Right cardiac atrium (tissue), 5 donors: ENCODE results near the gene RIN3. TPM values are rescaled to one million over a fixed set of nuclear protein-coding genes. Genes with fewer than 3 reads are reported as not detected.
A peak's percentile ranks its signal among the peaks of the same experiment; 100 is the strongest.

Experiments used
- ATAC-seq, 2 donors: fragments of 200-7000 bp; cut with Tn5 transposase; one replicate each; pipeline versions ENCODE4 v1.8.0 to v1.9.1; 2020; ENCODE audit warnings: moderate library complexity in 2 of 2, mild to moderate bottlenecking in 1 of 2
- DNase-seq, 3 donors: peaks; one replicate each; pipeline ENCODE4 v3.0.0-alpha.2; 2020
- H3K27ac ChIP-seq: one replicate; pipeline ENCODE4 v1.5.1; 2013; ENCODE audit warnings: mild to moderate bottlenecking, low read length, control low read depth, moderate library complexity
- H3K27me3 ChIP-seq: one replicate; pipeline ENCODE4 v1.6.1; 2013; ENCODE audit not compliant: control insufficient read depth, insufficient read depth
- H3K4me1 ChIP-seq: one replicate; pipeline ENCODE4 v1.6.1; 2013; ENCODE audit warnings: low read length; ENCODE audit not compliant: control insufficient read depth, insufficient read depth
- H3K4me3 ChIP-seq: one replicate; pipeline ENCODE4 v1.5.1; 2013; ENCODE audit warnings: low read length, control low read depth
- H3K9me3 ChIP-seq: one replicate; pipeline ENCODE4 v1.6.1; 2013; ENCODE audit warnings: low read length; ENCODE audit not compliant: control insufficient read depth
- WGBS: extraction: QIAGEN DNeasy Blood & Tissue Kit; methylation state at CpG from one replicate; pipeline ENCODE4 v1.1.7; 2013; 5-methylcytosine and 5-hydroxymethylcytosine counted together
- intact Hi-C, 4 donors: fragments of 100-400 bp; cut with DNase I; formaldehyde crosslinking; loops; one replicate each; pipeline versions ENCODE4 v1.11.0 to v1.14.0; 2022 to 2023
- polyA plus RNA-seq: library from polyadenylated mRNA; stranded (reverse); fragments of 200-250 nt; gene quantifications from one replicate; pipeline ENCODE4 v1.2.3, GENCODE V29; 2013
- total RNA-seq, 4 donors: library from RNA; stranded (reverse); fragmentation: NEBNext Ultra II Directional; extraction: Animal tissue kit (Norgen Biotek cat#: 25700); gene quantifications; one replicate each; pipeline ENCODE4 v1.2.1, GENCODE V29; 2021
- donor health status: healthy with polysubstance abuse.
- donor health status: DM: no; HTN: yes; CAD: no.
- donor health status: DM: no; HTN: no; CAD: no.
- donor health status: DM: no; HTN: yes; CAD: no; lungs with severe emphysema.
- donor health status: DM: yes; HTN: yes; CAD: no.

Gene RIN3
- total and polyA plus RNA-seq, 5 donors = 7.5 to 15.2 (median 14.2) TPM

DNA sequence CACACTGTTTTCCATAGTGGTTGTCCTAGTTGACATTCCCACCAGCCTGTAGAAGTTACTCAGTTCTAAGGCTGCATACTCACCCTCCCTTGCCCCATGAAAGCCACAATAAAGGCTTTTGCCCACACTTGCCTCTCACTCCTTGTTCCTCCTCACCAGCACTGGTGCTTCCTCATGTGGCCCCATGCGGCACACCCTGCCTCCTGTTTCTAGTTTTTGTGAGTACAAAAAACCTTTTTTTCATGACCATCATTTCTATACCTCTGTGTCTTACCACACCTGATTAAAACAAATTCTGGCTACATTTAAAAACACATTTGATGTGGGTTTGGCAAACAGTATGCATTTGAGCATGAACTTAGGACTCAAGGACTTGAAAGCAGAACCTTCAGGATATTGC lies 40.7 kb upstream of the RIN3 start:
- Histone ChIP-seq H3K27ac (no peak overlapping the region), H3K4me1 (no peaks in the 10 kb centered on the region), H3K9me3 (no peaks in the 10 kb centered on the region), H3K4me3 (no peak overlapping the region), H3K27me3 (no peaks in the 10 kb centered on the region)
- DNase-seq = no peak
- ATAC-seq = no peak
- 87% methylated on average over 1 of the region's 1 CpG for WGBS
- intact Hi-C loops = no loop called here

DNA sequence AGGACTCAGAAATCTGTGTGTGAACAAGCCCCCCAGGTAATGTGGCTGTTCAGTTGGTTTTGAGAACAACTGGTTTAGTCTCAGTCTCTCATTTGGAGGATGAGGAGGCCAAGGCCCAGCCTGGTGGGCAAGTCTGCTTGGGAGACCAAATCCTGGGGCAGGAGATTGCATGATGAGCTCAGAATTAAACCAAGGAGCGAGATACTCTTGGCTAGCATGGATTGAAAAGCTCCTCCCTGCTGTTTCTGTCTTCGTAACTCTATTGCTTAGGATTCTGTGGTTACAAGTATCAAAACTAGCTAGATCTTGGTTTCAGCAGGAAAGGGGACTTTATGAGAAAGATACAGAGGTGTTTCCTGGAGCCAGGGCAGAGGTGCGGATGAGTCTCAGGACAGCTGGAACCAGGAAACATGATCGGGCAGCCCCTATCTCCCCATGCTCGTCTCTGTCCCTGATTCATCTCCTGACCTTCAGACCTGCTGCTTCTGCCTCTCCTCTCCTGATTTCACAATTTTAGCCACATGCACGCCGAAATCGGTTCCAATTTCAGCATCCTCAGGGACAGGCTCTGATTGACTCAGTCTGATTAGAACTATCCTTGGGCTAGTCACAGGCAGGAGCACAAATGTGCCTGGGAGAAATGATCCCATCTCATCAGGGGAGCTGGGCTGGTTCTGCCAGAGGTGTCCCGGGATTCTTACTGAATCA lies 40.2 kb upstream of the RIN3 start:
- no peaks in the 10 kb centered on the region for H3K27me3 ChIP-seq
- H3K9me3 ChIP-seq = no peaks in the 10 kb centered on the region
- ATAC-seq (peak; percentile 56 to 58), DNase-seq (peak in 2 of 3 donors; percentile 51 to 54)
- no peaks in the 10 kb centered on the region for H3K4me1 ChIP-seq
- intact Hi-C loops = no loop called here
- H3K27ac ChIP-seq = peak overlapping the region; percentile 9
- WGBS = 46% methylated on average over 9 of the region's 9 CpGs
- no peak overlapping the region for H3K4me3 ChIP-seq

DNA sequence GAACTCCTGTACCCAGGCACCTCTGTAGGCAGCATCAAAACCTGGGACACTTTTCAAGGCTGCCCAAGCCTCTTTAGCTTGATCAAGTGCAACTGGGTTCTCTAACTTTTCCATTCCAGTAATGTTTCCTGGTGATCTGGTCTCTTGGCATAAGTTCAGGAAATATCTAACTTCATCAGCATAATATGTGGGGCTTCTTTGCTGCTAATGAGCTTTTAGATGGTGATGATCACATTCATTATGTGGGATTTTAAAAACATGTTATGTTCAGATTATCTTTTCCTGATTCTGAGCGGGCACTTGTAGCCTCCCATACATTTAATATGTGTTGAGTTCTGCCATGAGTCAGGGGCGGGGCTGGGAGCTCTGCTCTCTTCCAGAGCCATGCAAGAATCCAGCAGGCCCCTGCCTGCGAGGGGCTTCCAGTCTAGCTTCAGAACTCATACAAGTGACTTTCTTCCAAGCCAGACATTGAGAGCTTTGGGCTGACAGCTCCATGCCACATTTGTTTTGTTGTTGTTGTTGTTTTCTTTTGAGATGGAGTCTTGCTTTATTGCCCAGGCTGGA lies 39.5 kb upstream of the RIN3 start:
- WGBS = 85% methylated on average over 3 of the region's 3 CpGs

DNA sequence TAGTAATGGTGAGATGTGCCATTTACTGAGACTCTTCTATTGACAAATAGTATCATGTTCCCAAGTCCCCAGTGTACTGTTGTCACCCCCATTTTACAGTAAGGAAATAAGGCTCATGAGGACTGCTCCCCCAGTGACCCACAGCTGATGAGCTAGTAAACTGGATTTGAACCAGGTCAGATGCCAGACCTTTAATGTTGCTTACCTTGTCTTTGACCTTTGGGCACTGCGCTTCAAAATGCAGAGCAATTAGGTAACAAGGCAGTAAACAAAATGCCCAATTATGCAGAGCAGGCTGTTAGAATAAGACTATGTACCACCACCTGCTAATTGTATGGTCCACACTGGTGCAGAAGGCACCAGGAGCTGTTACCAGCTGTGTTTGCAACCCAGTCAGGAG lies 38.5 kb upstream of the RIN3 start:
- Histone ChIP-seq H3K27me3 (no peaks in the 10 kb centered on the region), H3K4me3 (no peak overlapping the region), H3K9me3 (no peaks in the 10 kb centered on the region), H3K4me1 (no peaks in the 10 kb centered on the region), H3K27ac (no peak overlapping the region)
- intact Hi-C loops = no loop called here
- ATAC-seq = no peak
- WGBS = 98% methylated on average over 1 of the region's 1 CpG
- DNase-seq = no peak

More for the DNA sequence above, 39.5 kb upstream of the RIN3 start:
- no peaks in the 10 kb centered on the region for H3K9me3 ChIP-seq
- no peak overlapping the region for H3K4me3 ChIP-seq
- DNase-seq (no peak), ATAC-seq (no peak)
- intact Hi-C loops = no loop called here
- H3K27ac ChIP-seq = no peak overlapping the region
- no peaks in the 10 kb centered on the region for H3K4me1 ChIP-seq
- H3K27me3 ChIP-seq = no peaks in the 10 kb centered on the region

DNA sequence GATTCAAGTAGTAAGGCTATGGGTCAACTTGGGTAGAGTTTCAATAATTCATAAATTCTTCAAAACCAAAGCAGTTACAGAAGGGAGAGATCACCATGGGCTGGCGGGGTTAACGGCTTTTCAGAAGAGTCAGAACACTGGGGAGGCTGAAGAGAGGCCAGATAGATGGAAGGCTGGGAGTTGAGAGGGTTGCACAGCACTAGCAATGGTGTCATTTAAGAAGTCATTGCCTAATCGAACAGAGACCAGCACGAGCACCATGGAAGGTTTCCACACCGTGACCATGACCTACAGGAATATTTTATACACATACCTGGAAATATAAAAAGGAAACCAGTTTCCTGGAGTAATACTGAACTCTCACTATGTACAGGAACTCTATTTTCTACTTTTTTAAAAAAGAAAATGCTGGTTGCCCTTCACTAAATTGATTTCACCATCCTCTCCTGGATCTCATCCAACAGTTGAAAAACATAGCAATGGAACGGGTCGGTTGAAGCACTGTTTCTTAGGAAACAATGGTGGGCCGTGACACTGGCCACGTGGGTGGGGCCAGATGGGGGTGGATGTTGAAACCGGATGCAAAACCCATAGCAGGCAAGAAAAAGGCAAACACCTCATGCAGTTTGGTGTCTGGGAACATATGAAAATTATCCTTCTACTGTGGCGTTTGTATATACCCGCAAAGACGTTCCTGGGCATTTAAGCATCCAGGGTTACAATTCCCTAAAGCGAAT lies 38.0 kb upstream of the RIN3 start:
- 62% methylated on average over 14 of the region's 14 CpGs for WGBS
- Histone ChIP-seq H3K27ac (no peak overlapping the region), H3K9me3 (no peaks in the 10 kb centered on the region), H3K4me1 (no peaks in the 10 kb centered on the region), H3K4me3 (no peak overlapping the region), H3K27me3 (no peaks in the 10 kb centered on the region)
- ATAC-seq (peak; percentile 86 to 93), DNase-seq (peak; percentile 78 to 86 (median 85))
- intact Hi-C loops = no loop called here

DNA sequence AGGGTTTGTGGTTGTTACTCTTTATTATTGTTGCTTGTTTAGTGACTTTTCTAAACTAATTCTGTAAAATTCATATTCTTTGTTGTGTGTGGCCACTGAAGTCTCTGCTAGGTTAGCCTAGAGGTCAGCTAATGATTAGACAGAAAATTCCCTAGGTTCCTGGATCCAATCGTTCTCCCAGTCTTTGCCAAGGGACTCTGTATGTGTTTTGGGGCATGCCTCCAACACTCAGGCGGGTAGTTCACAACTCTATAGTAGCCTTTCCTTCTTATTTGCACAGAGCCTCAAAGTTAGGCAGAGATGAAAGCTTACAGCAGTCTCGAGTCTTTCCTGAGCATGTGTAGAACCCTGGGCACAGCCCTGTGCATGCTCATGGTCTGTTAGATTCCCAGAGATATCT lies 32.7 kb upstream of the RIN3 start:
- intact Hi-C loops = no loop called here

DNA sequence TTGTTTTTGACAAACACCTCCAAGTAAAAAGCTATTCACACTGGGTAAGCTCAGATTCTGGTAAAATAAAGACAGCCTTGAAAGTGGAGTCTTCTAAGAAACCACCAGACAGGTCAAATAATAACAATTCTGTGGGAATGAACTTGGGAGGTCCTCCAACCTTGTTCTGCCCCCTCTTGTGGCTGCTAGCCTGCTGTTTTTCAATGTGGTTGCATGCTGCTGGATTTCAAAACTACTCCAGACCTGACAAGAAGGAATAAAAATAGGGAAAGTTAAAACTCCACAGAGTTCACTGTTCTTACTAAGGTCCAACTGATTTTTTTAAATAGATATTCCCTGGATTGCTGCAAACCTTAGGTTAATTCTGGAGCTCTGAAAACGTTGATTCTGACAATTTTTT lies 32.2 kb upstream of the RIN3 start:
- Histone ChIP-seq H3K4me1 (no peaks in the 10 kb centered on the region), H3K27ac (no peak overlapping the region), H3K9me3 (no peaks in the 10 kb centered on the region), H3K4me3 (no peak overlapping the region), H3K27me3 (no peaks in the 10 kb centered on the region)
- intact Hi-C loops = no loop called here
- DNase-seq (no peak), ATAC-seq (no peak)
- 33% methylated on average over 1 of the region's 1 CpG for WGBS

More for the DNA sequence above, 32.7 kb upstream of the RIN3 start:
- Histone ChIP-seq H3K9me3 (no peaks in the 10 kb centered on the region), H3K4me1 (no peaks in the 10 kb centered on the region), H3K27me3 (no peaks in the 10 kb centered on the region), H3K27ac (no peak overlapping the region), H3K4me3 (no peak overlapping the region)
- ATAC-seq (no peak), DNase-seq (no peak)
- WGBS = 71% methylated on average over 3 of the region's 3 CpGs

DNA sequence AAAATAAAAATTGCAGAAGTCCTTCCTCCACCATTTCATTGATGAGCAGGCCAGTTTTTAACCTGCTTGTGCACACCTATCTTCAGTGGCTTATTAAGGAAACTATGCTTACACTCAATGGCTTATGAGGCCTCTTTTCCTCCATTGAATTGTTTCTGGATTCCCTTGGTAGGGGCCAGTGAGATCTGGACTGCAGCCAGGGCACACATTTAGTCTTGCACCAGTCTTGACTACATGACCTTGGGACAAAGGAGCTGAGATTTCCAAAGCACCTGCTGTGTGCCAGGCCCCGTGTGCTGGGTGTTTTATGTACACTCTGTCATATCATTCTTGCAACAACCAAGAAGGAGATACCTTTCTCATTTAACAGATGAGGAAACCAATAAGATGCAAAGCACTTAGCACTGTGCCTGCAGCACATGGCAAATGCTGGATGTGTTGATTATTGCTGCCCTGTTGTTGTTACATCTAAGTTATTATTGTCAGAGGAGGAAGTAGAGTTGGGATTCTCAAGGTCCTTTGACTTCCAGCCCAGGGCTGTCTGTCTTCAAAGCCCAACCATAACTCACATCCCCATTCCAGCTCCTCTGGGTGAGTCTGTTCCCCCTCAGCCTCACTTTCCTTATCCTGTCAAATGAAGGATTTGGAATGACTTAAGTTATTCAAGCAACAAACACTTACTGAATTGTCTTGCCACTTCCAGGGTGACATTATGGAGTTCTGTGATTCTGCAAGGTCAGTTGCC lies 31.6 kb upstream of the RIN3 start:
- DNase-seq = no peak
- ATAC-seq = no peak
- no peaks in the 10 kb centered on the region for H3K4me1 ChIP-seq
- no peak overlapping the region for H3K4me3 ChIP-seq
- no peak overlapping the region for H3K27ac ChIP-seq
- no peaks in the 10 kb centered on the region for H3K27me3 ChIP-seq
- 48% methylated on average over 1 of the region's 1 CpG for WGBS
- H3K9me3 ChIP-seq = no peaks in the 10 kb centered on the region
- intact Hi-C loops = no loop called here

DNA sequence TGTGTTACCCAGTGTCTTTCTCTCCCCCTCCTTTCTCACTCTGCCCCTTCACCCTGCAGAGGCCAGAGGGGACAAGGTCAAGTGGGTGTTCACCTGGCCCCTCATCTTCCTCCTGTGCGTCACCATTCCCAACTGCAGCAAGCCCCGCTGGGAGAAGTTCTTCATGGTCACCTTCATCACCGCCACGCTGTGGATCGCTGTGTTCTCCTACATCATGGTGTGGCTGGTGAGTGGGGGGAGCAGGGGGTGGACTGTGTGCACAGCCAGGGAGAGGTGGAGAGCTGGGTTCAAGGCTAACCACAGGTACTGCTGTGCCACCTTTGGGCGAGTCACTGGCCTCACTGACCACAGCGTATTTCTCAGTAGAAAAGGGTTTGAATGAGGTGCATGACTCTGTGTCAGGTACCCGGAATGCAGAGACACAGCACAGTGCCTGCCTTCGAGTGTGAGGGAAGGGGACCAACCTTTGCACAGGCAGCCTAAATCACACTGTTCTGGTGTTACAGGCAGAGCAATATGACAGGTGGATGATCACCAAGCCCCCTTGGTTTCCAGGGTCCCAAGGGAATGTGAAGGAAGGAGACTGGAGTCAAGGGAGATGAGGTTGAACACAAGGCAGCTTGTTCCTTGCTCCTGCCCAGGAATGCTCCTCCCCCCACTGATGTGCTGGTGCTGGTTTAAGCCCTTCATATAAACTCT lies 30.8 kb upstream of the RIN3 start:
- no peak overlapping the region for H3K27ac ChIP-seq
- intact Hi-C loops = no loop called here
- H3K27me3 ChIP-seq = no peaks in the 10 kb centered on the region
- 95% methylated on average over 9 of the region's 9 CpGs for WGBS
- ATAC-seq (no peak), DNase-seq (no peak)
- peaks cover 2% of the 10 kb centered on the region for H3K4me1 ChIP-seq
- H3K9me3 ChIP-seq = no peaks in the 10 kb centered on the region
- no peak overlapping the region for H3K4me3 ChIP-seq

DNA sequence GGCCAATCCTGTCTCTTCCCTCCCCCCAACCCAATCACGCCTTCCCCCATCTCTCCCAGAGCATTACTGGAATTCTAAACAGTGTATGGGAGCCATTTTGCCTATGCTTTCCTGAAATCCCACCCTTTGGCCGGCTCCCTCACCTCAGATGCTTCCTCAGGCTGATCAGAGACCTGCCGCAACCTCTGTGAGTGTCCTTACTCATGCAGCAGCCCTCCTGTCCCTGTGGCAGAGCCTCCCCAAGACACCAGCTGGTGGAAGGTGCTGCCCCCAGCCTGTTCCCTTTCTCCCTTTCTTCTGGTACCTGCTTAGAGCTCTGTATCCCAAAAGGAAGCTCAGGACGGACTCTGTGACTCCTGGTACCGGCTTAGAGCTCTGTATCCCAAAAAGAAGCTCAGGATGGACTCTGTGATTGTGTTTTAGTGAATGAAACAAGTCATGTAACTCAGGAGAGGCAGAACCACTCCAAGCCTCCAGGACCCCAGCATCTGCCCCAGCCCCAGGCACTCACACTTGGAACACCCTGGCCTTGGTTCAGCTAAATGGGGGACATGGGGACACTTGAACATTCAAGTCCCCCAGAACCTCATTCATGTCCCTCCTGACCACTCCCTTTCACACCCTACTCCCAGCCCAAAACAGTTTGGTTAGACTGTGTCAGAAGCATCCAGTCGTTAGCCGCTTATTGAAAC lies 29.3 kb upstream of the RIN3 start:
- H3K4me1 ChIP-seq = peaks cover 3% of the 10 kb centered on the region
- H3K4me3 ChIP-seq = no peak overlapping the region
- WGBS = 91% methylated on average over 7 of the region's 7 CpGs
- no peak overlapping the region for H3K27ac ChIP-seq
- H3K9me3 ChIP-seq = no peaks in the 10 kb centered on the region
- ATAC-seq (no peak), DNase-seq (no peak)
- intact Hi-C loops = no loop called here
- no peaks in the 10 kb centered on the region for H3K27me3 ChIP-seq
